PC-3 (cell line): Measurements from ENCODE around the gene INS.

Source experiments
- CTCF ChIP-seq: fragments of 300-600 bp; sonication (generic); conservative IDR thresholded peaks from 2 replicates; pipeline ENCODE4 v1.5.1; 2017; ENCODE audit warnings: antibody characterized with exemption, low read depth, mild to moderate bottlenecking, low read length
- EZH2 ChIP-seq: fragments of 300-600 bp; sonication (generic); IDR thresholded peaks from one replicate; pipeline ENCODE4 v1.6.1; 2017; ENCODE audit warnings: antibody characterized with exemption, mild to moderate bottlenecking, low read length; ENCODE audit not compliant: unreplicated experiment
- EZH2phosphoT487 ChIP-seq: fragments of 300-600 bp; sonication (generic); IDR thresholded peaks from 2 replicates; pipeline ENCODE4 v1.6.1; 2018; ENCODE audit warnings: mild to moderate bottlenecking, antibody characterized with exemption, low read length, borderline replicate concordance

- TF ChIP-seq CTCF = no peak
- TF ChIP-seq EZH2 = no peak
- TF ChIP-seq EZH2phosphoT487 = no peak
Measured at GRCh38 chr11:2169005-2169378, 8.0 kb upstream of the INS start.
